Measurements from ENCODE around the gene C1QTNF6. TPM values are rescaled to one million over a fixed set of nuclear protein-coding genes. Genes with fewer than 3 reads are reported as not detected.

The C1QTNF6 gene
- total RNA-seq, 2 donors from 2014 or later = 1.8 to 6.3 TPM

DNA sequence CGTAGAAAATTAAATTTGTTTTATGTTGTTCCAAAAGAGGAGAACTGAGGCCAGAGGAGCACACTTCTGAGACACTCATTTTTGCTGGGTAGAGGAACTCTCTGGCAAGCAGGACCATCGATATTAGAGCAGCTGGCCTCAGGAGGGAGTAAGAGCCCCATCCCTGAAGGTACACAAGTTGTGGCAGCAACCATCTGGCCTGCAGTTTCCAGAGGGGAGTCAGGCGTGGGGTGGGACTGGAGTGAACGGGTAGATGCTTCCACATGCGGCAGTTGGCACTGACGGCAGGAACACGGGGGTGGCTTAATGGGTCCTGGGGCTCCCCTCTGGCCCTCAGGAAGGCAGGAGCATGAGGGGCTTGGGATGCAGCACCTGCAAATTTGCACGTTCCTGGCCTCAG is 37.4 kb upstream of the C1QTNF6 start:
- no peak for DNase-seq (ENCODE audit: low spot score)

DNA sequence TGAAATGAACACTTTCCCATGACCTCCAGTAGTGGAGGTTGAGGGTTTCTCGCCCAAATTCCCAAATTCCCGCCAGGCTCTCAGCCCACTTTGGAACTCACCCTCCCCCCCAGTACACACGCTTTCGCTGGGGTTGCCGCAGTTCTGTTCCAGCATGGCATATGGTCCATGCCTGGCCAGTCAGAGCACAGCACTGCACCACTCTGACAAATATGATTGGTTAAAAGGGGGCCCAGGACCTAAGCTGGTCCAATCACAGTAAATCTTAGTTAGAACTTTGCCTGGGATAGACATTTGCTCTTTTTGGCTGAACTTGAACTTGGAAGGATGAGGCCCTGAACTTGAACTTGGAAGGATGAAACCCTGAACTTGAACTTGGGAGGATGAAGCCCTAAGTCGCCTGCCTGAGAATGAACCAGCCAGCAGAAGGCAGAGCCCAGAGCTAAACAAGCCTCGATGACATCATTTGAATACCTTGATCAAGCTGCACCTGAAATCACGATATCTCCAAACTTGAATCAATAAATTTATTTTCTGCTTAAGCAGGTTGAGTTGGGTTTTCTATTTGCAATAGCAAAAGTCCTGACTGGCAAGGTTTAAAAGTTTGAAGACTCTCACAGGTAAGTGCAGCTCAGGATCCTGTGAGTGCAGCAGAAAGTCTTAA is 36.8 kb upstream of the C1QTNF6 start:
- intact Hi-C loops (cut with DNase I) = no loop called here
- DNase-seq (ENCODE audit: low spot score) = no peak

More for the DNA sequence above, 37.4 kb upstream of the C1QTNF6 start:
- intact Hi-C loops (cut with DNase I) = no loop called here

DNA sequence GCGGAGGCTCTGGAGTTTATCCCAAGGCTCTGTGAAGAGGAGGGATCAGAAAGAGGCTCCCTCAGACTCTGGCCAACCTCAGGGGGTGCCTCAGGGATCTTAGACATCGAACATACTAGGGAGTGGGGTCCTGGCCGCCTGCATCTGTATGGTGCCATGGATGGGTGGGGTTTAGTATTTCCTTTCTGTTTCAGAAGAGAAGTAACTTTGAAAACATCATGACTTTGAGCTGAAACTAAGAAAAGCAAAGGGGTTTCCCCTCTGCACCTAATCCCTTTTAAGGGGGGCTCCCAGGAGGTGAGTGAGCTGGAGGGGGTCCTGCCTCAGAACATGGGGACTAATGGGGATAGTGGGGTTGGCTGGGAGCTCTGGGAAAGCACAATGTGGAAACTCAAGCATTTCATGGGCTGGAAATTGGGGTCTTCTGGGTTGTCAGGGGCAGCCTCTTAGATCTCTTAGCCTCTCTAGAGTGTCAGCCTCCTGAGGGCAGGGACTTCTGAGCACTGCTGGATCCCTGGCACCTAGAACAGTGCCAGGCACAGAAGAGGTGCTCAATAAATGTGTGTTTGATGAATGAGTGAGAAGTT is 36.0 kb upstream of the C1QTNF6 start:
- intact Hi-C loops (cut with DNase I) = no loop called here
- no peak for DNase-seq (ENCODE audit: low spot score)

DNA sequence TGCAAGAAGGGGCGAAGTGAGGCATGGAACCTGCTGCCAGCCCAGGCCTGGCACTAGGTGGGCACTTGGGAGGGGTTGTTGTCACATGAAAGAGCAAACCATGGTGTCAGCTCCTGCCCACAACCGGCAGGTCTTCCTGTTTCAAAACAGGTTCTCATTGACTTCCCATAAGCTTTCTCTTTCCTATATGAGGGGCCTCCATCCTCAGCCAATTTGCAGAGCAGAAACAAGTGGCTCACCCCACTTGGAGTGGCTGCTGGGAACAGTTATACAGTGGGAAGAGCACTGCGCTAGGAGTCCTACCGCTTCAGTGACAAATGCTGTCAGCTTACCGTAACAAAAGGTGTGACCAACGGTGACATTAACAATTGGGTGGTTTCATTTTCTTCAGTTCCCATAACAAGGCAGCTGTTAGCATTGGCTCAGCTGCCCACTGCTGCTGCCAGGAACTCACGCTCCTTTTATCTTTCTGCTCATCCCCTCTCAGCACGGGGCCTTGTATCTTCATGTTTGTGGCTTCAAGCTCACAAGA is 34.5 kb upstream of the C1QTNF6 start:
- intact Hi-C loops (cut with DNase I) = no loop called here
- DNase-seq (ENCODE audit: low spot score) = no peak

DNA sequence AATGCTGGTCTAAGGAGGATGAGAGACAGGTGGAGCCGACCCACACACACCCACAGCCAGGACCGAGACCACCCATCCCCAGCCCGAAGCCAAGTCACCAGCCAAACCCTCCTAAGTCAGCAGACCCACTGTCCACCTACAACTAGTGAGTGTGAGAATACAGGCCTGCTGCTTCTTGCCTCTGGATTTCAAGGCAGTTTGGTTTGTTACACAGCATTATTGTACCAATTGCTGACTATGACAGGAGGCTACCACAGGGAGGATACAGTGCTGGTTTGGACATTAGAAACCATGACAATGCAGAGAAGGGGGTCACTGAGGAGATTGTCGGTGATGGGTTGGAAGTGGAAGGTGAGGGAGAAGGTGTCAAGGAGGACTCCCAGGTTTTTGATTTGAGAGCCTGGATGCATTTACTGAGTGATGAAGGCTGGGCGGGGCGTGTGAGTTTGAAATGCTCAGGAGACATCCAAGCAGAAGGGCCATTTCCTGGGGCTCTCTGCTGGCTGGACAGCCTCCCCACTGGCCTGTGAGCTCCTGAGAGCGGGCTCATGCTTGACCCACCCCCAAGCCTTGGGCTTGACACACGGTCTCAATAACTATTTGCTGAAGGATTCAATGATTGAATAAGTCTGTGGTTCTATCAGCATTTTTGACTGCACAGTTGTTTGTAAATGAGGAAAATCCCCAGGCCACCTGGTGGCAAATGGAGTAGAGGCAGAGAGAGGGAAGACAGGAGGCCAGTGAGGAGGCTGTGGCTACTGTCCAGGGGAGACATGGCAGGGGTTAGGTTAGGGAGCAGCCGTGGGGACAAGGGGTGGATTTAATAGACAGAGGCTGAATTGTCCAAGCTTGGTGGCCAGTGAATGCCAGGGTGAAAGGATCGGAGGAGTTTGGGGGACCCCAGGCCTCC is 33.6 kb upstream of the C1QTNF6 start:
- DNase-seq (ENCODE audit: low spot score) = no peak
- intact Hi-C loops (cut with DNase I) = no loop called here

DNA sequence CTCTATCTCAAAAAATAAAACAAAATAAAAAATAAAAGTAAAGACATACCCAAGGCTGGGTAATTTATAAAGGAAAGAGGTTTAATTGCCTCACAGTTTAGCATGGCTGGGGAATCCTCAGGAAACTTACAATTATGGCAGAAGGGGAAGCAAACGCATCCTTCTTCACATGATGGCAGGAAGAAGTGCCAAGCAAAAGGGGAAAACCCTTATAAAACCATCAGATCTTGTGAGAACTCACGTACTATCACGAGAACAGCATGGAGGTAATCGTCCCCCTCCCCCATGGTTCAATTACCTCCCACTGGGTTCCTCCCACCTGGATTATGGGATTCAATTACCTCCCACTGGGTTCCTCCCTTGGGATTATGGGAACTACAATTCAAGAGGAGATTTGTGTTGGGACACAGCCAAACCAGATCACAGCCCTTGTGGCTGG is 32.5 kb upstream of the C1QTNF6 start:
- no peak for DNase-seq (ENCODE audit: low spot score)
- intact Hi-C loops (cut with DNase I) = no loop called here

DNA sequence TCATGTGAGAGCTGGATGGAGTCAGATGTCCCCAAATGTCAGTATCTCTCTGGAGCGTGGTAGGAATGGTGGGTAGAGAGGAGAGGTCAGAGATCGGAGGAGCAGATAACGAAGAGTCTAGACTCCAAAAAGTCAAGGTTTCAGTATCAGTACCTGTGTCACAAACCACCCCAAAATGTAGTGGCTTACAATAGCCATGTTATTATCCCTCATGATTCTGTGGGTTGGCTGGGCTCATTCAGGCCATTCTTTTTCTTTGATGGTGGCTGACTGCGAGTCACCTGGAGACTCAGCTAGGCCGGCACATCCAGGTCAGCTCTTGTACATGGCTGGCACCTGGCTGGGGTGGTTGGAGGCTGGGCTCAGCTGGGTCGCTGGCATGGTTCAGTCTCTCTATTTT is 31.5 kb upstream of the C1QTNF6 start:
- DNase-seq (ENCODE audit: low spot score) = no peak
- intact Hi-C loops (cut with DNase I) = no loop called here

DNA sequence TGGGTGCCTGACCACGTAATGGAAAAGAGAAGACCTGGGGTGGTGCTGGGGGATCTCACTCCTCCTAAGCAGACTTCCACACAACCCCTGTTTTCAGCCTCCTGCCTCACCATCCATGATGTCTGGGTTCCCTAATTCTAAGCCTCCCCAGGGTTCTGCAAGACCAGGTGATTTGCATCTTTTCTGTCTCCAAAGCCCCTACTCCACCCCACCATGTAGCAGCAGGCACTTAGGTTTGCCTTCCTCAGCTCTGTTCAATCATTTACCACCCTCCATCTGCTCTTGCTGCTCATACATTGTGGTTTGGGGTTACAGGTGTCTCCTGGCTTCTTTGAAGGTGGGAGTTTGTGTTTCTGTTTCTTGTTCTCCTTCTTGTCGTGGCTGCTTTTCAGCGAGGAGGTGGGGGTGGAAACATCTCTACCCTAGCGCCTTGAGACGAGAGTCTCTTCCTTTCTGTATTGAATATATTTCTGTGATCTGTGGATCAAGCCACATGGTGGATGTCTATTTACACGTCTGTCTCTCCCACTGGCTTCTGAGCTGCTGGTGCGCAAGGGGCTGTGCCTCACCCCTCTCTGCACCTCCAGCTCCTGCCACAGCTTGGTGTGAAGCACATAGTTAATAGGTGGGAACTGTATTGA is 30.8 kb upstream of the C1QTNF6 start:
- intact Hi-C loops (cut with DNase I) = no loop called here
- DNase-seq (ENCODE audit: low spot score) = no peak

DNA sequence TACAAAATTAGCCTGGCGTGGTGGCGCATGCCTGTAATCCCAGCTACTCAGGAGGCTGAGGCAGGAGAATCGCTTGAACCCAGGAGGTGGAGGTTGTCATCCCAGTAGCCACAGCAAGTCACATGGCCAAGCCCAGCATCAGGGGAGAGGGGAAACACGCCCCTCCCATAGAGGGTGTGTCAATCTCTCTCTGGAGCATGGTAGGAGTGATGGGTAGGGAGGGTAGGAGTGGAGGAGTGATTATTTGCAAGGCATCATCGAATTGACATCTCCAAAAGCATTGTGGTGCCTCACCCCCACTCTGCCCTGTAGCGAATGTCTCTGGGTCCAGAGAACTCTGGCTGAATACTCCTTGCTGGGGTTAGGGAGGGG is 30.3 kb upstream of the C1QTNF6 start:
- intact Hi-C loops (cut with DNase I) = no loop called here
- no peak for DNase-seq (ENCODE audit: low spot score)

DNA sequence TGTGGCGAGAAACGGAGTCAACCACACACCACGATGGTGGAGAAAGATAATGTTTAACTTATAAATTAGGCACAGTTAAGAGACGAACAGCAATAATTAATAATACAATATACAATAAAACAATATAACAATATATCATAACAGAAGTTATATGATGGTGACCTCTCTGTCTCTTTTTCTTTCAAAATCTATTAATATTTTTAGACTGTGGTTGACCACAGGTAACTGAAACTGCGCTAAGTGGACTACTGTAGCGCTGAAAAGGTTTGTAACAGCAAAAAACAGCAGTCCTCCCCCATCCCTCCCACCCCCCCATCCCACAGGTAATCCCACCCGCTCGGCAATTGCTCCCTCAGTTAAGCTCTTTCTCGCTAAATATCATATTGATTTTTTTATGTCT is 27.8 kb upstream of the C1QTNF6 start:
- no peak for DNase-seq (ENCODE audit: low spot score)
- intact Hi-C loops (cut with DNase I) = no loop called here

DNA sequence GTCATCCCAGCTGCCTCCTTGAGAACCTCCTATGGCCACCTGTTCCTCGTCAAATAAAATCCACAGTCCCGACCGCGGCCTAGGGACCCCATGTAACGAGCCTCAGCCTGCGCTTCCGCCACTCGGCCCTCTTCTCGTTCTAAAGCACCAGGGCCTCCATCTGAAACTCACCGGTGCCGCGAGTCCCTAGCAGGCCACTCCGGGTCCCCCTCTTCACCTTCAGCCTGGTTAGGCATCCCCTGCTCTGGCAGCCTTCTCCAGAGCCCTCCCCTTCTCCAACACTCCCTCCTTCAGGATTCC is 26.6 kb upstream of the C1QTNF6 start:
- DNase-seq (ENCODE audit: low spot score) = peak; percentile 77
- intact Hi-C loops (cut with DNase I) = no loop called here

DNA sequence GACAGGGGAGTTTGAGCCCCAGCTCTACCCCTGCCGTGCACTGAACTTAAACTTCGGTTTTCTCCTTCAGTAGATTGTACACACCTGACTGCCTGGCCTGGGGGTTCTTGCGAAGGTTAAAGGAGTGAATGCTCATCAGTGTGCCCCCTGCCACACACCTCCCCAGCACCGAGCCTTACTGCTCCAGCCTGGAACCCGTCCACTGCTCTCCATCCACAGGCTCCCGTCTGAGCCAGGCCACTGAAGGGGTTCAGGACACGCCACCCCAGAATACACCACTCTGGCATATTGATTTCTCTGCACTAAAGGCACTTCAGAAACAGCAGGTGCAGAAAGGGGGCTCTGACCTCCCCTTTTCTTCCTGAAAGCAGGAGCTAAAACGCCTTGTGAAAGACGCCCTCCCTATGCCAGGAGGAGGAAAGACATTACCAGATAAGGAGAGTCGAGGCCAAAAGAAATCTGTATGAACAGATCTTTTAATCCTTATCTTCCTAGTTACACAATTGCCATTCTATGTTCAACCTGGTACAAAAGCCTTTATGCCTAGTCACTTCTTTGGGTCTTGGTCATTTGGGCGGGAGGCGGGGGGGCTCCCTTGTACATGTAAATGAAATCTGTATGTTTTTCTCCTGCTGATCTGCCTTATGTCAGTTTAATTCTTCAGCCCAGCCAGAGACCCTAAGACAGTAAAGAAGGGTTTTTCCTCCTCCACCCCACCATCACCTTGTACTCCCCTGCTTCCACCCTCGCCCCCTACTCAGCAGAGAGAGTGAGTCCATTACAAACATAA is 26.1 kb upstream of the C1QTNF6 start:
- intact Hi-C loops (cut with DNase I) = no loop called here
- DNase-seq (ENCODE audit: low spot score) = peak; percentile 69

DNA sequence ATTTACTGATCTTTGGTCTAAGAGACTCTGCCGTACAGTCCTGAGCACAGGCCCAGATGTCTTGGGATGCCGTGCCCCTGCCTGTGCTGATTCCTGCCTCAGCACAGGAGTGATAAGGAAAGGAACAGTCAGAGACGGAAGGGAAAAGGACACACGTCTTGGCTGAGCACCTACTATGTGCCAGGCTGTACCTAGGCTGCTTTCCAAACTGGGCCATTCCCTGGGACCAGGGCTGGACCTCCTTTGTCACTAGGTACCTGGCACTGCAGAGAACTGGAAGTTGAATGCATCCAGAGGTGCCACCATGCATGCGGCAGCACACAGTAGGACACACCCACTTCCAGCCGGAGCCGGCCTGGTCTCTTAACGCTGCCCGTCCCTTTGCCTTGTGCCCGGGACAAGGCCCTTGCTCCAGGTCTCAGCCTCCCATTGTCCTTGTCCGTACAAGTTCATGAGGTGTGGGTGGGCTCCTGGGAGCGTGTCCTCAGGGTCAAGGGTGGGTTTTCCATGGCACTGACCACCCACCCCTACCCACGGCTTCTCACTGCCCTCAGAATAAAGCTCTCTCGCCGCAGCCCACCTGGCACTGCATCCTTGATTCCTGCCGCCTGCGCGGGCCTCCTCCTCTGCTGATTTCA is 25.3 kb upstream of the C1QTNF6 start:
- DNase-seq (ENCODE audit: low spot score) = peak; percentile 64
- intact Hi-C loops (cut with DNase I) = no loop called here

DNA sequence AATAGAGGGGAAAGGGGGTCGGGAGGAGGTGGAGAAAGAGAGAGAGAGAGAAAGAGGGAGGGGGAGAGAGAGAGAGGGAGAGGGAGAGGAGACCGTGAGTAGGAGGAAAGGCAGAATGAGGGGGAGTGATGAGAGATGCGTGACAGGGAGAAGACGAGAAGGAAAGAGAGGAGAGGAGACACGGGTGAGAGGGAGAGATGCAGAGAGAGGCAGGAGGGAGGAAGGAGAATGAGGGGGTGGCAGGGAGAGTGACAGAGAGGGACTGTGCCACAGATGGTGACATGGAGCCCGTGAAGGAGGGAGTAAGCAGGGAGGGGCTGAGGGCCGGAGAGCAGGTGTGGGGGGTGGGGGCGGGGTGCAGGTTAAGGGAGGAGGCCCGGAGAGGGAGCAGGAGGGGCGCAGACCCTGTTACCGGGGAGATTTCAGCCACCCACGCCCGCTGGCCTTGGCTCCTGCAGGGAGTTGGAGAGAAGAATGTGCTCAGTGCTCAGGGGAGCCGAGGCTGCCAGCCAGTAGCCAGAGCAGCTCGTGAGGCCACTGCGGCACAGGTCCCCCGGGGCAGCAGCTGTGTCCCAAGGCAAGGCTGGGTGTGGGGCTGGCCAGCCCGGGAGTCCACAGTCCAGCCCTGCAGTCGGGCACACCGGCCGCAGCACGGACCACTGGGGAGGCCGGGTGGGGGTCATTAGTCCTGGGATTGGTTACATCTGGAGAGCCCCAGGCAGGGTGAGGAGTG is 24.3 kb upstream of the C1QTNF6 start, which contains the start of gene SSTR3:
TSS of gene SSTR3 (minus strand) at position 304 of the 733 bp plus-strand sequence. CDS start 4,674 bp downstream, outside the sequence.
- intact Hi-C loops (cut with DNase I) = no loop called here
- DNase-seq (ENCODE audit: low spot score) = peak; percentile 70

DNA sequence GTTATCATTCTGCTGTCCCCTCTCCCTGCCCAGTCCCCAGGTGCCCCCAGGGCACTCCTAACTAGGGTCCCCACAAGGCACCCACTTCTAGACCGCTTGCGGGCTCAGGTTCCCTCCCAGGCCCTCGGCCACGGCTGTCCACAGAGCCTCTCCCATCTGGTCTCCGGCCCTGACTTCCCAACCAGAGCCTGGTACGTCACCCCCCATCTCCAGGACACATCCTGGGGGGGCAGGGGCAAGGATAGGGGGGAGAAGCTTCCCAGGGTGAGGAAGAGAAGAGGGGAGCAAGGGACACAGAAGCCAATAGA is 23.8 kb upstream of the C1QTNF6 start:
- DNase-seq (ENCODE audit: low spot score) = no peak
- intact Hi-C loops (cut with DNase I) = no loop called here

DNA sequence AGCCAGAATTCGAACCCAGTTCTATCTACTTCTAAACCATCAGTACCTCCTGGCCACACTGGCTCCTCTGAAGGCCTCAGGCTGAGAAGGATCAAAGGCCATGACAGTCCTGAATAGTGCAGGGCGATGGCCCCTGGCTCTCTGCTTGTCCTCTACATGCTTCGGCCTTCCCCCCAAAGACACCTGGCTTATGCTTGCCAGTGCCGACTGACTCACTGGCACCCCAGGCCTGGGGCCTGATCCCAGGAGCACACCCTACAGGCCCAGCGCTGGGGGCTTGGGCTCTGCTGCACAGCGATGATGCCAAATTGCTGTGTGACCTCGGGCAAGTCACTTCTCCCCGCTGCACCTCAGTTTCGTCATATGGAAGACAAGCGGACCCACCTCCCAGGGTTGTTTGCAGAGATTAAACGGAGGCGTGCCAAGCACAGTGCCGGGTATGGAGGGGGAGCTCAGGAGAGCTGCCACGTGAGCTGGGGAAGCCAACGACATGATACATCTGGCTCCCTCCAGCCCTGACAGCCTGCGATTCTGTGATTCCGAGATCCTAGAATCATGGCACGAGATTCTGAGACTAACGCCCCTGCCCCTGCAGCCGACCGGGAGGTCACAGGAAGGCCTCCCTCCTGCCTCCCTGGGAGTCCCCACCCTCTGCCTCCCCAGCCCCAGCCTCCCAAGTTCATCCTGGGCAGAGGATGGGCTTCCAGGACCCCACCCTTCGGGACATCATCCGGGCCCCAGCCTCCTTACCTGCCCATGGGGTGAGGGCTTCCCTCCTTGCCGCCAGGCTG is 23.2 kb upstream of the C1QTNF6 start:
- intact Hi-C loops (cut with DNase I) = no loop called here

DNA sequence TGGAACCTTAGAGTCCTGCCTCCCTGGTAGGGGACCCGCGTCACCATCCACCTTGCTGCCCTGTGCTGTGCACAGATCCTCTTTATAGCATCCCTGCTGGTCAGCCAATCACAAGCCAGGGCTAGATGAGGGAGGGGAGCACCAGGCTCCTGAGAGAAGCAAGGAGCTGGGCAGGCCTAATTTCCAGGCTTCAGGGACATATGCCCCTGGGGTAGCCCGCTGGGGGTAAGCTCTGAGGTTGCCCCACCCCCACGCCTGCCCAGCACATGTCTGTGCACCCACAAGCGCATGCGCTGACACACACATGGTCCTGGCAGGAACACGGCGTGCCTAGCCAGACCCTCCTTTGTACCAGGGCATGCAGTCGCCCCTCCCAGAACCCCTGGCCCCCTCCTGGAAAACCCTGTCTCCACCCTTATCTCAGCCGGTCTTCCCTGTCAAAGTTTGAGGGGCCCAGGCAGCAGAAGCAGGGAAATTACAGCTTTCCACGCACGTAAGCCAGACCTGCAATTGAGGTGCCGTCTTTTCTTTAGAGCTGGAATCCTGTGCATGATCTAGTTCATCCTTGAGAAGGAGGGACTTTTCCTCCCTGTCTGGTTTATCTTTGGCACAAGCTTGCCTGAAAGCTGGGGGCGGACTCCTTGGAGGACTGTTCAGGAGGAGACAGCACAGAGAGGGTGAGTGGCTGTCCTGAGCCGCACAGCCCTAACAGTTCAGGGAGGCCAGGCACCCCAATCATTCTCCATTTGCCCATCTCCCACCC is 22.2 kb upstream of the C1QTNF6 start:
- intact Hi-C loops (cut with DNase I) = no loop called here
- DNase-seq (ENCODE audit: low spot score) = peak; percentile 69

More for the DNA sequence above, 23.2 kb upstream of the C1QTNF6 start:
- peak; percentile 65 for DNase-seq (ENCODE audit: low spot score)
